ENCODE data around the gene RPRML. TPM values are rescaled to one million over a fixed set of nuclear protein-coding genes. Genes with fewer than 3 reads are reported as not detected.

The RPRML gene
- total RNA-seq, 1 experiment from 2014 or later, result 0.54 TPM

- intact Hi-C loops (cut with micrococcal nuclease; ENCODE audit: unreplicated experiment), result no loop called here
- TF ChIP-seq CTCF (IDR thresholded peaks at IDR 0.05), result no peak
- TF ChIP-seq REST (IDR thresholded peaks at IDR 0.05; ENCODE audit: insufficient read depth in 1 of 2, low read depth in 2 of 2, low read length in 1 of 2), result no peak
- no peak for TF ChIP-seq TCF7L2 (IDR thresholded peaks at IDR 0.05; ENCODE audit: low read depth, low read length)
- no peak for TF ChIP-seq POLR2AphosphoS5 (IDR thresholded peaks at IDR 0.05; ENCODE audit: low read depth, low read length)
- TF ChIP-seq SIN3A (IDR thresholded peaks at IDR 0.05; ENCODE audit: borderline replicate concordance, insufficient read depth, low read depth, low read length), result no peak
- H3K27ac ChIP-seq (ENCODE audit: low read length), result no peak overlapping the region
- no peaks in the 10 kb centered on the region for H3K9me3 ChIP-seq (ENCODE audit: control insufficient read depth, insufficient read depth, low read depth, low read length)
- H3K27me3 ChIP-seq (ENCODE audit: control insufficient read depth, insufficient read depth, low read length), result no peaks in the 10 kb centered on the region
- H3K4me3 ChIP-seq (ENCODE audit: low read depth in 2 of 2, low read length in 2 of 2), result no peak overlapping the region
- in situ Hi-C loops (cut with HindIII; ENCODE audit: low pct_unique_long_range_greater_than_20kb, low sequenced_read_pairs), result no loop called here
- H3K36me3 ChIP-seq (ENCODE audit: control insufficient read depth, insufficient read depth, low read length), result peaks cover 24% of the 10 kb centered on the region
- ChIA-PET POLR2A (no interaction called here), CTCF (no interaction called here)
- no peak for ATAC-seq
- no TSS peak for BruUV-seq (replicated peaks)
- no peaks in the 10 kb centered on the region for H3K4me1 ChIP-seq (ENCODE audit: control insufficient read depth, insufficient read depth, low read length)
- no peak for DNase-seq (ENCODE audit: low read depth, low spot score)
Measured at GRCh38 chr17:46935658-46936266, 43.3 kb downstream of the RPRML start.

- Histone ChIP-seq H3K36me3 (ENCODE audit: control insufficient read depth, insufficient read depth, low read length) (peaks cover 17% of the 10 kb centered on the region), H3K27ac (ENCODE audit: low read length) (no peak overlapping the region), H3K4me1 (ENCODE audit: control insufficient read depth, insufficient read depth, low read length) (no peaks in the 10 kb centered on the region), H3K4me3 (ENCODE audit: low read depth in 2 of 2, low read length in 2 of 2) (no peak overlapping the region), H3K27me3 (ENCODE audit: control insufficient read depth, insufficient read depth, low read length) (no peaks in the 10 kb centered on the region), H3K9me3 (ENCODE audit: control insufficient read depth, insufficient read depth, low read depth, low read length) (no peaks in the 10 kb centered on the region)
- in situ Hi-C loops (cut with HindIII; ENCODE audit: low pct_unique_long_range_greater_than_20kb, low sequenced_read_pairs) (no loop called here), intact Hi-C loops (cut with micrococcal nuclease; ENCODE audit: unreplicated experiment) (no loop called here)
- no peak for TF ChIP-seq CTCF (IDR thresholded peaks at IDR 0.05)
- TF ChIP-seq REST (IDR thresholded peaks at IDR 0.05; ENCODE audit: insufficient read depth in 1 of 2, low read depth in 2 of 2, low read length in 1 of 2), result no peak
- TF ChIP-seq SIN3A (IDR thresholded peaks at IDR 0.05; ENCODE audit: borderline replicate concordance, insufficient read depth, low read depth, low read length), result no peak
- no peak for TF ChIP-seq POLR2AphosphoS5 (IDR thresholded peaks at IDR 0.05; ENCODE audit: low read depth, low read length)
- no peak for TF ChIP-seq TCF7L2 (IDR thresholded peaks at IDR 0.05; ENCODE audit: low read depth, low read length)
- POLR2A ChIA-PET, result no interaction called here
- DNase-seq (ENCODE audit: low read depth, low spot score) (no peak), ATAC-seq (no peak)
- no TSS peak for BruUV-seq (replicated peaks)
- CTCF ChIA-PET, result no interaction called here
Measured at GRCh38 chr17:46931596-46931995, 47.5 kb downstream of the RPRML start.

All from Panc1 (cell line).